OCI-LY3 (cell line): ENCODE measurements around the gene TRAPPC12.

ENCODE experiments used
- H2AFZ ChIP-seq: fragments of 200-600, 300-600 bp; shearing (Covaris generic); 2 replicates; pipeline ENCODE4 v1.6.0; 2014; ENCODE audit warnings: antibody characterized with exemption, low read depth, low read length
- H3K27ac ChIP-seq: fragments of 200-600, 300-600 bp; sonication (generic); 2 replicates; pipeline ENCODE4 v1.5.1; 2014; ENCODE audit warnings: mild to moderate bottlenecking, low read length, moderate library complexity, mixed read lengths
- H3K27me3 ChIP-seq: fragments of 200-600, 300-600 bp; sonication (generic); 2 replicates; pipeline ENCODE4 v1.6.1; 2014; ENCODE audit warnings: low read depth, low read length, mixed read lengths
- H3K36me3 ChIP-seq: fragments of 200-600, 300-600 bp; sonication (generic); replicated peaks from 2 replicates; pipeline ENCODE3; 2014; ENCODE audit warnings: low read depth, low read length, mixed read lengths
- H3K4me1 ChIP-seq: fragments of 300-600, 200-600 bp; sonication (generic); 2 replicates; pipeline ENCODE4 v1.6.1; 2014; ENCODE audit warnings: low read length, mixed read lengths
- H3K4me2 ChIP-seq: fragments of 200-600, 300-600 bp; sonication (generic); 2 replicates; pipeline ENCODE4 v1.6.1; 2014; ENCODE audit warnings: low read length, mixed read lengths
- H3K4me3 ChIP-seq: fragments of 300-600, 200-600 bp; sonication (generic); 2 replicates; pipeline ENCODE4 v1.5.1; 2014; ENCODE audit warnings: antibody characterized with exemption, mild to moderate bottlenecking, low read length, moderate library complexity
- H3K79me2 ChIP-seq: fragments of 300-600, 200-600 bp; shearing (Covaris generic); 2 replicates; pipeline ENCODE4 v1.6.1; 2014; ENCODE audit warnings: mild to moderate bottlenecking, low read length, mixed read lengths
- H3K9ac ChIP-seq: fragments of 300-600, 200-600 bp; shearing (Covaris generic); 2 replicates; pipeline ENCODE4 v1.6.0; 2014; ENCODE audit warnings: mild to moderate bottlenecking, low read length, moderate library complexity
- H3K9me3 ChIP-seq: fragments of 200-600, 300-600 bp; shearing (Covaris generic); 2 replicates; pipeline ENCODE4 v1.6.1; 2014; ENCODE audit warnings: low read length, mixed read lengths; ENCODE audit not compliant: insufficient read depth
- H4K20me1 ChIP-seq: fragments of 200-600, 300-600 bp; sonication (generic); 2 replicates; pipeline ENCODE4 v1.6.1; 2016; ENCODE audit warnings: low read length, mixed read lengths; ENCODE audit not compliant: insufficient read depth
- CTCF ChIP-seq: fragments of 200-600, 300-600 bp; sonication (generic); IDR thresholded peaks from 2 replicates; pipeline ENCODE4 v1.5.1; 2014; ENCODE audit warnings: antibody characterized with exemption, low read length, low read depth
- EZH2phosphoT487 ChIP-seq: fragments of 200-600 bp; shearing (Covaris generic); IDR thresholded peaks from 2 replicates; pipeline ENCODE4 v1.6.1; 2018; ENCODE audit warnings: antibody characterized with exemption, mixed run types, low read depth

TRAPPC12 gene

GRCh38 chr2:3404349-3404894 lies 24.9 kb downstream of the TRAPPC12 start:
- peaks cover 65% of the 10 kb centered on the region for H3K36me3 ChIP-seq
- peaks cover 51% of the 10 kb centered on the region for H3K79me2 ChIP-seq
- no peak overlapping the region for H2AFZ ChIP-seq
- H3K4me1 ChIP-seq, result peaks cover 38% of the 10 kb centered on the region
- TF ChIP-seq CTCF (no peak), EZH2phosphoT487 (no peak)
- no peaks in the 10 kb centered on the region for H4K20me1 ChIP-seq
- peak overlapping the region; percentile 68 for H3K4me3 ChIP-seq
- H3K27ac ChIP-seq, result peak overlapping the region; percentile 99
- H3K4me2 ChIP-seq, result peak overlapping the region; percentile 95
- H3K9ac ChIP-seq, result peak overlapping the region; percentile 88
- 0 out of 2 replicates have a peak, but pooled peaks cover 4% of the 10 kb centered on the region for H3K9me3 ChIP-seq
- no peaks in the 10 kb centered on the region for H3K27me3 ChIP-seq

- no peak overlapping the region for H3K4me3 ChIP-seq
- no peak overlapping the region for H2AFZ ChIP-seq
- H3K9ac ChIP-seq, result no peak overlapping the region
- H3K4me2 ChIP-seq, result no peak overlapping the region
- peaks cover 65% of the 10 kb centered on the region for H3K36me3 ChIP-seq
- 0 out of 2 replicates have a peak, but pooled peaks cover 4% of the 10 kb centered on the region for H3K9me3 ChIP-seq
- H3K4me1 ChIP-seq, result peaks cover 47% of the 10 kb centered on the region
- H3K27me3 ChIP-seq, result no peaks in the 10 kb centered on the region
- no peaks in the 10 kb centered on the region for H4K20me1 ChIP-seq
- TF ChIP-seq CTCF (no peak), EZH2phosphoT487 (no peak)
- peaks cover 55% of the 10 kb centered on the region for H3K79me2 ChIP-seq
- H3K27ac ChIP-seq, result peak overlapping the region; percentile 99; the same call in 1 of the 2 replicates
Observed at GRCh38 chr2:3405307-3405706, 25.8 kb downstream of the TRAPPC12 start.

- H3K4me3 ChIP-seq, result no peak overlapping the region
- no peak overlapping the region for H2AFZ ChIP-seq
- no peaks in the 10 kb centered on the region for H4K20me1 ChIP-seq
- H3K9me3 ChIP-seq, result 0 out of 2 replicates have a peak, but pooled peaks cover 4% of the 10 kb centered on the region
- H3K27me3 ChIP-seq, result no peaks in the 10 kb centered on the region
- no peak overlapping the region for H3K4me2 ChIP-seq
- peak overlapping the region; percentile 13; the same call in 1 of the 2 replicates for H3K27ac ChIP-seq
- no peak for TF ChIP-seq EZH2phosphoT487
- TF ChIP-seq CTCF, result no peak
- peaks cover 51% of the 10 kb centered on the region for H3K4me1 ChIP-seq
- H3K79me2 ChIP-seq, result peaks cover 56% of the 10 kb centered on the region
- H3K9ac ChIP-seq, result no peak overlapping the region
- H3K36me3 ChIP-seq, result peaks cover 63% of the 10 kb centered on the region
Observed at GRCh38 chr2:3405876-3406275, 26.4 kb downstream of the TRAPPC12 start.

- Histone ChIP-seq H3K4me1 (peaks cover 55% of the 10 kb centered on the region), H2AFZ (no peak overlapping the region), H3K4me2 (no peak overlapping the region), H3K36me3 (peaks cover 64% of the 10 kb centered on the region), H3K79me2 (peaks cover 61% of the 10 kb centered on the region), H4K20me1 (no peaks in the 10 kb centered on the region), H3K27ac (no peak overlapping the region), H3K9me3 (0 out of 2 replicates have a peak, but pooled peaks cover 4% of the 10 kb centered on the region), H3K27me3 (no peaks in the 10 kb centered on the region), H3K4me3 (no peak overlapping the region), H3K9ac (no peak overlapping the region)
- TF ChIP-seq CTCF (no peak), EZH2phosphoT487 (no peak)
Observed at GRCh38 chr2:3406501-3406900, 27.0 kb downstream of the TRAPPC12 start.
